Measurements from ENCODE around the gene AP5S1.

AP5S1 gene

GRCh38 chr20:3875378-3875974 lies 55.1 kb downstream of the AP5S1 start:
- no peak overlapping the region for H3K4me3 ChIP-seq (replicated peaks; ENCODE audit: insufficient read depth, low read length)
- TF ChIP-seq SPI1 (IDR thresholded peaks at IDR 0.05; ENCODE audit: borderline replicate concordance, low read depth), result peak; percentile 74; the same call in 1 of the 2 replicates
- no peak for TF ChIP-seq GABPA (IDR thresholded peaks at IDR 0.05; ENCODE audit: low read depth)
- no peaks in the 10 kb centered on the region for H3K27me3 ChIP-seq (ENCODE audit: insufficient read depth, poor library complexity, severe bottlenecking)
- no peak overlapping the region for H3K27ac ChIP-seq (replicated peaks)
- DNase-seq (ENCODE audit: low read depth in 1 of 2, low spot score in 1 of 2), result peak in 1 of 2 experiments; percentile 32

- TF ChIP-seq POLR2AphosphoS5 (IDR thresholded peaks at IDR 0.05; ENCODE audit: low read depth), result no peak
- no peak for TF ChIP-seq REST (IDR thresholded peaks at IDR 0.05; ENCODE audit: insufficient replicate concordance, low read depth)
- no peak for TF ChIP-seq SPI1 (IDR thresholded peaks at IDR 0.05; ENCODE audit: borderline replicate concordance, low read depth)
- Histone ChIP-seq H3K4me3 (replicated peaks; ENCODE audit: insufficient read depth, low read length) (no peak overlapping the region), H3K27ac (replicated peaks) (no peak overlapping the region)
Measured at GRCh38 chr20:3876000-3876399, 55.7 kb downstream of the AP5S1 start.

GRCh38 chr20:3876676-3877075 lies 56.3 kb downstream of the AP5S1 start:
- H3K27ac ChIP-seq (replicated peaks), result no peak overlapping the region
- H3K4me3 ChIP-seq (replicated peaks; ENCODE audit: insufficient read depth, low read length), result no peak overlapping the region
- TF ChIP-seq GABPA (IDR thresholded peaks at IDR 0.05; ENCODE audit: low read depth) (no peak), SPI1 (IDR thresholded peaks at IDR 0.05; ENCODE audit: borderline replicate concordance, low read depth) (no peak), CTCF (IDR thresholded peaks at IDR 0.05; ENCODE audit: insufficient read depth, low read length) (no peak), REST (IDR thresholded peaks at IDR 0.05; ENCODE audit: insufficient replicate concordance, low read depth) (no peak), POLR2AphosphoS5 (IDR thresholded peaks at IDR 0.05; ENCODE audit: low read depth) (no peak)
- H3K27me3 ChIP-seq (ENCODE audit: insufficient read depth, poor library complexity, severe bottlenecking), result no peaks in the 10 kb centered on the region
- DNase-seq (ENCODE audit: low read depth in 1 of 2, low spot score in 1 of 2), result no peak

More at GRCh38 chr20:3876000-3876399, 55.7 kb downstream of the AP5S1 start:
- H3K27me3 ChIP-seq (ENCODE audit: insufficient read depth, poor library complexity, severe bottlenecking), result no peaks in the 10 kb centered on the region
- no peak for DNase-seq (ENCODE audit: low read depth in 1 of 2, low spot score in 1 of 2)

Measured in HL-60 (cell line).